Parietal lobe (tissue), 2 donors: ENCODE data around the gene MRPL3. TPM values are rescaled to one million over a fixed set of nuclear protein-coding genes. Genes with fewer than 3 reads are reported as not detected.

Experiments
- small RNA-seq: library from RNA; depleted of rRNA; stranded (forward); fragments of <200 nt; gene quantifications from one replicate; pipeline ENCODE3, GENCODE V24; 2014; ENCODE audit warnings: low replicate concordance
- total RNA-seq: library from RNA; depleted of rRNA; stranded (reverse); fragments of >200 nt; gene quantifications from one replicate; pipeline ENCODE4 v1.2.3, GENCODE V29; 2014

Gene MRPL3
- total RNA-seq: 110 TPM

GRCh38 chr3:131502530-131503319, at the start of gene MRPL3:
Gene MRPL3 (minus strand): TSS chr3:131502971. CDS start chr3:131502821, 150 bp downstream.

Small RNA genes lying within 50 kb of the gene (small RNA-seq; reads per million reads assigned to genes)
- gene AC107027.2 (not detected), gene SNORA58 (8.7 reads per million, percentile 90 among the genes with 10 or more reads in this experiment)

Other genes with a start within 250 kb of the MRPL3 start
- 16.3 TPM for gene NUDT16, start 121.2 kb downstream of the MRPL3 start, total RNA-seq